WI38 (cell line): ENCODE results near the gene PAPSS1.
"Not testable (repeated sequence)": the region's sequence is repeated elsewhere in the genome, so short reads cannot be mapped to it uniquely, and the experiment has no call there.

Experiments used
- H3K4me3 ChIP-seq: 2 replicates; pipeline ENCODE4 v1.5.1; 2011; ENCODE audit warnings: low read depth, mild to moderate bottlenecking, control low read depth, low read length
- TF ChIP-seq, protein P1 (sequence below): IDR thresholded peaks from 2 replicates; pipeline ENCODE4 v1.5.1; 2012; ENCODE audit warnings: low read depth, mild to moderate bottlenecking, control low read depth, low read length

Gene PAPSS1

DNA sequence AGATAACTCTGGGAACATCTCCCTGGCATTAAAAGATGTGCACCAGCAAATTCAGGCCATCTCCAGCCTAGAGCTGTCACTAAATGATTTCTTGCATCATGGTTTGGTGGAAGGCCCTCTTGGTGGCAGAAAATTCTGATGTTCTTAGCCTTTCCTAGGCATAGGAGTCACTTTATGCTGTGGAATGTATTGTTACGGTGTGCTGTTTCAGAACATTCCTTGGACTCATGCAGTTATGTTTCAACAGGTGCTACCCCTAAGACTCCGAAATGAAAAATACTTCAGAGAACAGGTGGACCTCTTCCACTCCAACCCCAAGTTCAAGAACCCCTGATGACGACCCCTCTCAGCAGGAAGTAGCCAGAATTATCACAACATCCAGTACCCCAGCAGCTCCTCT is 20.3 kb upstream of the PAPSS1 start:
- H3K4me3 ChIP-seq, result no peak overlapping the region
- TF ChIP-seq, protein P1, sequence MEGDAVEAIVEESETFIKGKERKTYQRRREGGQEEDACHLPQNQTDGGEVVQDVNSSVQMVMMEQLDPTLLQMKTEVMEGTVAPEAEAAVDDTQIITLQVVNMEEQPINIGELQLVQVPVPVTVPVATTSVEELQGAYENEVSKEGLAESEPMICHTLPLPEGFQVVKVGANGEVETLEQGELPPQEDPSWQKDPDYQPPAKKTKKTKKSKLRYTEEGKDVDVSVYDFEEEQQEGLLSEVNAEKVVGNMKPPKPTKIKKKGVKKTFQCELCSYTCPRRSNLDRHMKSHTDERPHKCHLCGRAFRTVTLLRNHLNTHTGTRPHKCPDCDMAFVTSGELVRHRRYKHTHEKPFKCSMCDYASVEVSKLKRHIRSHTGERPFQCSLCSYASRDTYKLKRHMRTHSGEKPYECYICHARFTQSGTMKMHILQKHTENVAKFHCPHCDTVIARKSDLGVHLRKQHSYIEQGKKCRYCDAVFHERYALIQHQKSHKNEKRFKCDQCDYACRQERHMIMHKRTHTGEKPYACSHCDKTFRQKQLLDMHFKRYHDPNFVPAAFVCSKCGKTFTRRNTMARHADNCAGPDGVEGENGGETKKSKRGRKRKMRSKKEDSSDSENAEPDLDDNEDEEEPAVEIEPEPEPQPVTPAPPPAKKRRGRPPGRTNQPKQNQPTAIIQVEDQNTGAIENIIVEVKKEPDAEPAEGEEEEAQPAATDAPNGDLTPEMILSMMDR, result no peak

DNA sequence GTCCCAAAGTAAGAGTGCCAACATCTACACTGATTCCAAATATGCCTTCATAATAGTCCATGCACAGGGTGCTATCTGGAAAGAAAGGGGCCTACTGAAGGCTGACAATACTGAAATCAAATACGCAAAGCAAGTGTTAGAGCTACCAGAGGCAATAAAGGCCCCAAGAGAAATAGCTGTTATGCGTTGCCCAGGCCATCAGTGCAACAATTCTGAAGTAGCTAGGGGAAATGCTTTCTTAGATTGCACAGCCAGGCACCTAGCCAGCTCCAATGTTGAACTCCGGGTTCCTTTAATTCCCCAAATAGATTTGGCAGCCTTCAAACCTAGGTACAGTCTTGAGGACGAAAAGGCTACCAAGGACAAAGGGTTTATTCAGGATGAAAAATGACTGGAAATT is 17.4 kb upstream of the PAPSS1 start:
- no peak overlapping the region for H3K4me3 ChIP-seq
- TF ChIP-seq, protein P1, result no peak

DNA sequence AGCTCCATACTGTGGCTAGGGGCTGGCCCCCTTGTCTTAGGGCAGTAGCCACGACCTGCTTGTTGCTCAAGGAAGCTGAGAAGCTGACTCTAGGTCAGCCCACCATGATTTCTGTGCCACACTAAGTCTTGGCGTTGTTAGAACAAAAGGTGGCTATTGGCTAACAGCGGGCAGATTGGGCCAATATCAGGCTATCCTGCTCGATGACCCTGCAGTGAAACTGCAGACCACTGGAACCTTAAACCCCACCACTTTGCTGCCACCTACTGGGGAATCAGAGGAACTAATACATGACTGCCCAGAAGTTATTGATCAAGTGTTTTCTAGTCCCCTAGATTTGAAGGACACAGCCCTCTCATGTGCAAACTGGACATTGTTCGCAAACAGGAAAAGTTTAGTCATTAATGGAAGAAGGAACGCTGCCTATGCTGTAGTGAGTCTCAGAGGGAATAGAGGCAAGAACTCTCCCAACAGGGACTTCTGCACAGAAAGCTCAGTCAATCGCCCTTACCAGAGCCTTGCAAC is 17.0 kb upstream of the PAPSS1 start:
- no peak overlapping the region for H3K4me3 ChIP-seq
- TF ChIP-seq, protein P1, result peak; percentile 82

DNA sequence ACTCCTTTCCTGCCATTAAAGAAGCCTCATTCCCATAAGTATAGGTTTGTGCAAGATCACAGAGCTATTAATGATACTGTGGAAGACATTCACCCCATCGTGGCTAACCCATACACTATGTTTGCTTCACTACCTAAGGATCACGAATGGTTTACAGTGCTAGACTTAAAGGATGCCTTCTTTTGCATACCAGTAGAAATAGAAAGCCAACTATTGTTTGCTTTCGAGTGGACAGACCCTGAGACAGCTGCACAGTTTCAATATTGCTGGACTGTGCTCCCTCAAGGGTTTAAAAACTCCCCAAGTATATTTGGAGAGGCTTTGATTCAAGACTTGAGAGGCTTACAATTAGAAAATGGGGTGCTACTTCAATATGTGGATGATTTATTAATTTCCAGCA is 16.0 kb upstream of the PAPSS1 start:
- H3K4me3 ChIP-seq, result no peak overlapping the region
- TF ChIP-seq, protein P1, result no peak

DNA sequence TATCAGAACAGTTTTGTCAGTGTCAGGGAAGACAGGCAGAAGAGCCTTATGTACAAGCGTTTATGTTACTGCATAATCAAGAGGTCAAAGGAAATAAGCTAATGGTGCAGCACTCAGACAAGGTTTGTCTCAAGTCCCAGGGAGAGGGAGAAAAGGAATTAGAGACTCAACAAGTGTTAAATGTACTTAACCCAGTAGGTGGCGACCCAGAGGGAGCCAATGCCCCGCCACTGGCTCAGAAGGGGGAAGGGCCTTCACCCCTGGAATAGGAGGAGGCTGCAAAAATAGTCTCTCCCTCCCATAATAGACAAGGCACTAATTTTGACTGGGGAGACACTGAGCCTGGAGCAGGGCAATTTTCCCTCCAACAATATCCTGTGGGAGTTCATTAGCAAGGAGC is 14.1 kb upstream of the PAPSS1 start:
- TF ChIP-seq, protein P1, result no peak
- H3K4me3 ChIP-seq, result no peak overlapping the region

DNA sequence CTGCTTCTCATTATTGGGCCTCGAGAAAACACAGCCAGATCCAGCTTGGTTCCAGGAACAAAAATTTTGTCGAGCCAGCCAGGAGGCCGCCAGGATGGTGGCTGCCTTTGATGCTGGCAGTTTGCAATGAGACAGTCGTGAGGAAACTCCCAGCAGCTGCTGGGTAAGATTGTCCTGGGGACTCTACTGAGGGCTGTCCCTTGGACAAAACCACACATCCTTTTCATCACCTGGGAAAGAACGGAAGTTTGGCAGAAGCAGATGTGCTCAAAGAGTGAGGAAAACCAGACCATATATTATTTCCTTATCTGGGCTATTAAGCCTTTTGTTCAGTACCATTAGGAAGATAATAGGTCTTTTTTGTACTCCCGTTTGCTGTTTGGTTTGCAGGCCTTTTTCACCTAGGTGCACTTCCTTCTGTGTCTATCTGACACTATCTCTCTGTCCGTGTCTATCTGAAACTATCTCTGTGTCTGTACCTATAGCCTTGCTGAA is 13.4 kb upstream of the PAPSS1 start:
- TF ChIP-seq, protein P1, result no peak

DNA sequence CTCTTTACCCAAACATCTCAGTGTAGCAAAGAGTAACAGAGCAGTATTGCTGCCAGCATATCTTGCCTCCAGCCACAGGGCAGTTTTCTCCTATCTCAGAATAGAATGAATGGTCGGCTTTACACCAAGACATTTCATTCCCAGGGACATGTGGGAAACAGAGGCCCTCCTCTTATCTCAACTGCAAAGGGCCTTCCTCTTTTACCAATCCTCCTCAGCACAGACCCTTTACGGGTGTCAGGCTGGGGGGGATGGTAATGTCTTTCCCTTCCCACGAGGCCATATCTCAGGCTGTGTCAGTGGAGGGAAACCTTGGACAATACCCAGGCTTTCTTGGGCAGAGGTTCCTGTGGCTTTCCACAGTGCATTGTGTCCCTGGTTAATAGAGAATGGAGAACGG is 9.0 kb upstream of the PAPSS1 start:
- not testable (repeated sequence) for H3K4me3 ChIP-seq

More for the DNA sequence above, 13.4 kb upstream of the PAPSS1 start:
- H3K4me3 ChIP-seq, result no peak overlapping the region

DNA sequence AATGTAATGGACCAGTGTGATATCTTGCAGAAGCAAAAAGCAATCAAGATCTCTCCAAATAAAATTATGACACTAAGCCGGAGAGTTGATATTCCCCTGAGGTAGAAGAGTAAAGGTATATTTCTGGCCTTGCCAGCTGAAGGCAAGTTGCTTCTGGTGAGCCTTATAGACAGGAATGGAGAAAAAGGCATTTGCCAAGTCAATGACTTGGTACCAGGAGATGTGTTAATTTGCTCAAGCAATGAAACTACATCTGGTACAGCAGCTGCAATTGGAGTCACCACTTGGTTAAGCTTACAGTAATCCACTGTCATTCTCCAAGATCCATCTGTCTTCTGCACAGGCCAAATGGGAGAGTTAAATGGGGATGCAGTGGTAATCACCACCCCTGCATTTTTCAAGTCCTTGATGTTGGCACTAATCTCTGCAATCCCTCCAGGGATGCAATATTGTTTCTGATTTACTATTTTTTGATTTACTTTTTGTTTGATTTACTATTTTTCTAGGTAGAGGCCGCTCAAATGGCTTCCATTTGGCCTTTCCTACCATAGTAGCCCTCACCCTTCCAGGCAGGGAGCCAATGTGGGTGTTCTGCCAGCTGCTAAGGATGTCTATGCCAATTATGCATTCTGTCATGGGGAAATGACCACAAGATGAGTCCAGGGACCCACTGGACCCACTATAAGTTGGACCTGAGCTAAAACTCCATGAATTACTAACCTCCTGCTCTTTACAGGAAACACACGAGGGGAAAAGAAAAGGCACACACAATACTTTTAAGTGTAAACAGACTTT is 6.3 kb upstream of the PAPSS1 start:
- not testable (repeated sequence) for H3K4me3 ChIP-seq
